ENCODE measurements around the gene RRBP1.

Gene RRBP1

GRCh38 chr20:17609811-17610377 lies 72.1 kb downstream of the RRBP1 start:
- H3K9me3 ChIP-seq (ENCODE audit: control insufficient read depth, insufficient read depth, low read depth, low read length), result no peaks in the 10 kb centered on the region
- no peak overlapping the region for H3K27ac ChIP-seq (ENCODE audit: low read depth, low read length)
- H3K4me3 ChIP-seq (ENCODE audit: low read depth, low read length), result no peak overlapping the region
- H3K36me3 ChIP-seq (ENCODE audit: control insufficient read depth, insufficient read depth, low read length), result peaks cover 38% of the 10 kb centered on the region
- H3K9ac ChIP-seq (ENCODE audit: low read length), result no peak overlapping the region
- H3K27me3 ChIP-seq (ENCODE audit: control insufficient read depth, insufficient read depth, low read length), result no peaks in the 10 kb centered on the region
- peaks cover 16% of the 10 kb centered on the region; the same call in 1 of the 2 replicates for H3K4me1 ChIP-seq (ENCODE audit: control insufficient read depth, insufficient read depth, low read length)

GRCh38 chr20:17608701-17609497 lies 73.1 kb downstream of the RRBP1 start:
- H3K4me3 ChIP-seq (ENCODE audit: low read depth, low read length), result no peak overlapping the region
- H3K4me1 ChIP-seq (ENCODE audit: control insufficient read depth, insufficient read depth, low read length), result peaks cover 15% of the 10 kb centered on the region; the same call in 1 of the 2 replicates
- peaks cover 39% of the 10 kb centered on the region for H3K36me3 ChIP-seq (ENCODE audit: control insufficient read depth, insufficient read depth, low read length)
- H3K27ac ChIP-seq (ENCODE audit: low read depth, low read length), result no peak overlapping the region
- H3K27me3 ChIP-seq (ENCODE audit: control insufficient read depth, insufficient read depth, low read length), result no peaks in the 10 kb centered on the region
- no peaks in the 10 kb centered on the region for H3K9me3 ChIP-seq (ENCODE audit: control insufficient read depth, insufficient read depth, low read depth, low read length)
- no peak overlapping the region for H3K9ac ChIP-seq (ENCODE audit: low read length)

GRCh38 chr20:17606001-17606400 lies 76.0 kb downstream of the RRBP1 start:
- Histone ChIP-seq H3K9me3 (ENCODE audit: control insufficient read depth, insufficient read depth, low read depth, low read length) (no peaks in the 10 kb centered on the region), H3K36me3 (ENCODE audit: control insufficient read depth, insufficient read depth, low read length) (peaks cover 41% of the 10 kb centered on the region), H3K27me3 (ENCODE audit: control insufficient read depth, insufficient read depth, low read length) (no peaks in the 10 kb centered on the region), H3K27ac (ENCODE audit: low read depth, low read length) (no peak overlapping the region), H3K9ac (ENCODE audit: low read length) (no peak overlapping the region), H3K4me3 (ENCODE audit: low read depth, low read length) (no peak overlapping the region), H3K4me1 (ENCODE audit: control insufficient read depth, insufficient read depth, low read length) (peaks cover 23% of the 10 kb centered on the region)

GRCh38 chr20:17605131-17605660 lies 76.8 kb downstream of the RRBP1 start:
- Histone ChIP-seq H3K27ac (ENCODE audit: low read depth, low read length) (no peak overlapping the region), H3K4me1 (ENCODE audit: control insufficient read depth, insufficient read depth, low read length) (peaks cover 30% of the 10 kb centered on the region), H3K36me3 (ENCODE audit: control insufficient read depth, insufficient read depth, low read length) (peaks cover 41% of the 10 kb centered on the region), H3K9ac (ENCODE audit: low read length) (no peak overlapping the region), H3K9me3 (ENCODE audit: control insufficient read depth, insufficient read depth, low read depth, low read length) (no peaks in the 10 kb centered on the region), H3K4me3 (ENCODE audit: low read depth, low read length) (no peak overlapping the region), H3K27me3 (ENCODE audit: control insufficient read depth, insufficient read depth, low read length) (no peaks in the 10 kb centered on the region)

GRCh38 chr20:17602493-17602892 lies 79.5 kb downstream of the RRBP1 start:
- Histone ChIP-seq H3K27me3 (ENCODE audit: control insufficient read depth, insufficient read depth, low read length) (no peaks in the 10 kb centered on the region), H3K27ac (ENCODE audit: low read depth, low read length) (peak overlapping the region; percentile 30; the same call in 1 of the 2 replicates), H3K4me1 (ENCODE audit: control insufficient read depth, insufficient read depth, low read length) (peaks cover 39% of the 10 kb centered on the region), H3K9me3 (ENCODE audit: control insufficient read depth, insufficient read depth, low read depth, low read length) (peaks cover 5% of the 10 kb centered on the region; the same call in 1 of the 2 replicates), H3K36me3 (ENCODE audit: control insufficient read depth, insufficient read depth, low read length) (peaks cover 25% of the 10 kb centered on the region), H3K9ac (ENCODE audit: low read length) (no peak overlapping the region), H3K4me3 (ENCODE audit: low read depth, low read length) (peak overlapping the region; percentile 38; the same call in 1 of the 2 replicates)

GRCh38 chr20:17601957-17602356 lies 80.1 kb downstream of the RRBP1 start:
- H3K4me1 ChIP-seq (ENCODE audit: control insufficient read depth, insufficient read depth, low read length), result peaks cover 39% of the 10 kb centered on the region
- H3K27ac ChIP-seq (ENCODE audit: low read depth, low read length), result peak overlapping the region; percentile 30
- peaks cover 22% of the 10 kb centered on the region for H3K36me3 ChIP-seq (ENCODE audit: control insufficient read depth, insufficient read depth, low read length)
- no peaks in the 10 kb centered on the region for H3K27me3 ChIP-seq (ENCODE audit: control insufficient read depth, insufficient read depth, low read length)
- H3K9me3 ChIP-seq (ENCODE audit: control insufficient read depth, insufficient read depth, low read depth, low read length), result peaks cover 5% of the 10 kb centered on the region; the same call in 1 of the 2 replicates
- peak overlapping the region; percentile 38; the same call in 1 of the 2 replicates for H3K4me3 ChIP-seq (ENCODE audit: low read depth, low read length)
- no peak overlapping the region for H3K9ac ChIP-seq (ENCODE audit: low read length)

- Histone ChIP-seq H3K9me3 (ENCODE audit: control insufficient read depth, insufficient read depth, low read depth, low read length) (peaks cover 5% of the 10 kb centered on the region; the same call in 1 of the 2 replicates), H3K27me3 (ENCODE audit: control insufficient read depth, insufficient read depth, low read length) (no peaks in the 10 kb centered on the region), H3K9ac (ENCODE audit: low read length) (no peak overlapping the region), H3K4me3 (ENCODE audit: low read depth, low read length) (no peak overlapping the region), H3K36me3 (ENCODE audit: control insufficient read depth, insufficient read depth, low read length) (peaks cover 6% of the 10 kb centered on the region), H3K27ac (ENCODE audit: low read depth, low read length) (no peak overlapping the region), H3K4me1 (ENCODE audit: control insufficient read depth, insufficient read depth, low read length) (peaks cover 47% of the 10 kb centered on the region)
Observed at GRCh38 chr20:17598013-17598550, 84.0 kb downstream of the RRBP1 start.

- Histone ChIP-seq H3K4me1 (ENCODE audit: control insufficient read depth, insufficient read depth, low read length) (peaks cover 25% of the 10 kb centered on the region), H3K27ac (ENCODE audit: low read depth, low read length) (no peak overlapping the region), H3K27me3 (ENCODE audit: control insufficient read depth, insufficient read depth, low read length) (no peaks in the 10 kb centered on the region), H3K9ac (ENCODE audit: low read length) (no peak overlapping the region), H3K4me3 (ENCODE audit: low read depth, low read length) (no peak overlapping the region), H3K9me3 (ENCODE audit: control insufficient read depth, insufficient read depth, low read depth, low read length) (peaks cover 5% of the 10 kb centered on the region; the same call in 1 of the 2 replicates), H3K36me3 (ENCODE audit: control insufficient read depth, insufficient read depth, low read length) (peaks cover 7% of the 10 kb centered on the region; the same call in 1 of the 2 replicates)
Observed at GRCh38 chr20:17595856-17596255, 86.2 kb downstream of the RRBP1 start.

GRCh38 chr20:17594443-17594842 lies 87.6 kb downstream of the RRBP1 start:
- Histone ChIP-seq H3K9me3 (ENCODE audit: control insufficient read depth, insufficient read depth, low read depth, low read length) (peaks cover 5% of the 10 kb centered on the region; the same call in 1 of the 2 replicates), H3K9ac (ENCODE audit: low read length) (no peak overlapping the region), H3K27me3 (ENCODE audit: control insufficient read depth, insufficient read depth, low read length) (no peaks in the 10 kb centered on the region), H3K4me1 (ENCODE audit: control insufficient read depth, insufficient read depth, low read length) (peaks cover 13% of the 10 kb centered on the region), H3K27ac (ENCODE audit: low read depth, low read length) (no peak overlapping the region), H3K36me3 (ENCODE audit: control insufficient read depth, insufficient read depth, low read length) (peaks cover 7% of the 10 kb centered on the region; the same call in 1 of the 2 replicates), H3K4me3 (ENCODE audit: low read depth, low read length) (no peak overlapping the region)

- Histone ChIP-seq H3K27me3 (ENCODE audit: control insufficient read depth, insufficient read depth, low read length) (no peaks in the 10 kb centered on the region), H3K9ac (ENCODE audit: low read length) (no peak overlapping the region), H3K9me3 (ENCODE audit: control insufficient read depth, insufficient read depth, low read depth, low read length) (peaks cover 5% of the 10 kb centered on the region; the same call in 1 of the 2 replicates), H3K36me3 (ENCODE audit: control insufficient read depth, insufficient read depth, low read length) (peaks cover 7% of the 10 kb centered on the region; the same call in 1 of the 2 replicates), H3K4me3 (ENCODE audit: low read depth, low read length) (no peak overlapping the region), H3K27ac (ENCODE audit: low read depth, low read length) (no peak overlapping the region), H3K4me1 (ENCODE audit: control insufficient read depth, insufficient read depth, low read length) (peaks cover 9% of the 10 kb centered on the region)
Observed at GRCh38 chr20:17593902-17594301, 88.1 kb downstream of the RRBP1 start.

All from HUES6 (cell line).